ENCODE results near the gene MPIG6B.
"Not testable (repeated sequence)": the region's sequence is repeated elsewhere in the genome, so short reads cannot be mapped to it uniquely, and the experiment has no call there.

DNA sequence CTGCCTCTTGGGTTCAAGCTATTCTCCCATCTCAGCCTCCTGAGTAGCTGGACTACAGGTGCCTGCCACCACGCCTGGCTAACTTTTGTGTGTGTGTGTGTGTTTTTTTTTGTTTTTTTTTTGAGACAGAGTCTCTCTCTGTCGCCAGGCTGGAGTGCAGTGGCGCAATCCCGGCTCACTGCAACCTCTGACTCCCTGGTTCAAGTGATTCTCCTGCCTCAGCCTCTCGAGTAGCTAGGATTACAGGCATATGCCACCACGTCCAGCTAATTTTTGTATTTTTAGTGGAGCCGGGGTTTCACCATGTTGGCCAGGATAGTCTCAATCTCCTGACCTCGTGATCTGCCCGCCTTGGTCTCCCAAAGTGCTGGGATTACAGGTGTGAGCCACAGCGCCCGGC lies 14.0 kb upstream of the MPIG6B start:
- TF ChIP-seq, protein P1, sequence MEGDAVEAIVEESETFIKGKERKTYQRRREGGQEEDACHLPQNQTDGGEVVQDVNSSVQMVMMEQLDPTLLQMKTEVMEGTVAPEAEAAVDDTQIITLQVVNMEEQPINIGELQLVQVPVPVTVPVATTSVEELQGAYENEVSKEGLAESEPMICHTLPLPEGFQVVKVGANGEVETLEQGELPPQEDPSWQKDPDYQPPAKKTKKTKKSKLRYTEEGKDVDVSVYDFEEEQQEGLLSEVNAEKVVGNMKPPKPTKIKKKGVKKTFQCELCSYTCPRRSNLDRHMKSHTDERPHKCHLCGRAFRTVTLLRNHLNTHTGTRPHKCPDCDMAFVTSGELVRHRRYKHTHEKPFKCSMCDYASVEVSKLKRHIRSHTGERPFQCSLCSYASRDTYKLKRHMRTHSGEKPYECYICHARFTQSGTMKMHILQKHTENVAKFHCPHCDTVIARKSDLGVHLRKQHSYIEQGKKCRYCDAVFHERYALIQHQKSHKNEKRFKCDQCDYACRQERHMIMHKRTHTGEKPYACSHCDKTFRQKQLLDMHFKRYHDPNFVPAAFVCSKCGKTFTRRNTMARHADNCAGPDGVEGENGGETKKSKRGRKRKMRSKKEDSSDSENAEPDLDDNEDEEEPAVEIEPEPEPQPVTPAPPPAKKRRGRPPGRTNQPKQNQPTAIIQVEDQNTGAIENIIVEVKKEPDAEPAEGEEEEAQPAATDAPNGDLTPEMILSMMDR (IDR thresholded peaks at IDR 0.05; ENCODE audit: low read depth, low read length): not testable (repeated sequence)
- not testable (repeated sequence) for TF ChIP-seq POLR2A (IDR thresholded peaks at IDR 0.05; ENCODE audit: extremely low read depth, insufficient read length); MYC (IDR thresholded peaks at IDR 0.05; ENCODE audit: low read depth, low read length)
- TF ChIP-seq, protein P2, sequence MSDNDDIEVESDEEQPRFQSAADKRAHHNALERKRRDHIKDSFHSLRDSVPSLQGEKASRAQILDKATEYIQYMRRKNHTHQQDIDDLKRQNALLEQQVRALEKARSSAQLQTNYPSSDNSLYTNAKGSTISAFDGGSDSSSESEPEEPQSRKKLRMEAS (IDR thresholded peaks at IDR 0.05; ENCODE audit: low read depth, low read length): not testable (repeated sequence)

Measured in NB4 (cell line).